A204.1 (cell line): ENCODE results near the gene ZBTB33.

Experiments
- FAIRE-seq: peaks from 2 replicates; lab custom pipeline; 2012; peaks lifted over from hg19 to GRCh38; lab: Jason Lieb, UNC

ZBTB33 gene, protein sequence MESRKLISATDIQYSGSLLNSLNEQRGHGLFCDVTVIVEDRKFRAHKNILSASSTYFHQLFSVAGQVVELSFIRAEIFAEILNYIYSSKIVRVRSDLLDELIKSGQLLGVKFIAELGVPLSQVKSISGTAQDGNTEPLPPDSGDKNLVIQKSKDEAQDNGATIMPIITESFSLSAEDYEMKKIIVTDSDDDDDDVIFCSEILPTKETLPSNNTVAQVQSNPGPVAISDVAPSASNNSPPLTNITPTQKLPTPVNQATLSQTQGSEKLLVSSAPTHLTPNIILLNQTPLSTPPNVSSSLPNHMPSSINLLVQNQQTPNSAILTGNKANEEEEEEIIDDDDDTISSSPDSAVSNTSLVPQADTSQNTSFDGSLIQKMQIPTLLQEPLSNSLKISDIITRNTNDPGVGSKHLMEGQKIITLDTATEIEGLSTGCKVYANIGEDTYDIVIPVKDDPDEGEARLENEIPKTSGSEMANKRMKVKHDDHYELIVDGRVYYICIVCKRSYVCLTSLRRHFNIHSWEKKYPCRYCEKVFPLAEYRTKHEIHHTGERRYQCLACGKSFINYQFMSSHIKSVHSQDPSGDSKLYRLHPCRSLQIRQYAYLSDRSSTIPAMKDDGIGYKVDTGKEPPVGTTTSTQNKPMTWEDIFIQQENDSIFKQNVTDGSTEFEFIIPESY

DNA sequence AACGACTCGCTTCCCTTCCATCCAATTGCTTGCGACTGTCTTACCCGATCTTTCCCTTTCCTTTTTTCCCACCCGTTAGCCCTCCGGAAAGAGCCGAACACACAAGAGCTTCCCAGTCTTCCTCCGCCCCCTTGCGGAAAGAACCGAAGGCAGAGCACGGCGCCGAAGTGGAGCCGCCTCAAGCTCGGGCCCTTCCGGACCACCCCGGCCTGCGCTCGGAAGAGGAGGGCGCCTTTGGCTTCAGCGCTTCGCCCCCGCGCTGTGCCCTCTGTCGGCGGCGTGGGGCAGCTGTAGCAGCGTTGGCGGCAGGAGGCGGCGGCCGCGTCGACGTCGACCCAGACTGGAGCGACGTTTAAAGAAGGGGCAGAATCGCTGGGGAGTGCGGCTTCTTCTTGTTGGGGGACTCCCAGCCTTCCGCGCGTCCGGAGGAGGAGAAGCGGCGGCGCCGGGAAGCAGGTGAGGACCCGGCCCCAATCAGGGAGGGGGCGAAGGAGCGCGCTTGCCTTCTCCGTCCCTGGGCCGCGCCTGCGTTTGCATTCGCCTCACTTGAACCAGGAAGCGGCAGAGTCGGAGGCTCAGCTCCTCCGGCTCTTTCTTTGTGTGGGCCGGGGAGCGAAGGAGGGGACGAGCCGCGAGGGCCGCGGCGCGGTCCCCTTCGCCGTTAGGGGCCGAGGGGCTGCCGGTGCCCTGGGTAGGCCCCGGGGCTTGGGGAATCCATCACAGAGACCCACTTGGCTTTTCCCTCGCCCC, at the start of gene ZBTB33:
ZBTB33 (plus strand) TSS at position 291 of the 750 bp plus-strand sequence. CDS start 2,604 bp downstream, outside the sequence.
- peak; percentile 91 for FAIRE-seq

DNA sequence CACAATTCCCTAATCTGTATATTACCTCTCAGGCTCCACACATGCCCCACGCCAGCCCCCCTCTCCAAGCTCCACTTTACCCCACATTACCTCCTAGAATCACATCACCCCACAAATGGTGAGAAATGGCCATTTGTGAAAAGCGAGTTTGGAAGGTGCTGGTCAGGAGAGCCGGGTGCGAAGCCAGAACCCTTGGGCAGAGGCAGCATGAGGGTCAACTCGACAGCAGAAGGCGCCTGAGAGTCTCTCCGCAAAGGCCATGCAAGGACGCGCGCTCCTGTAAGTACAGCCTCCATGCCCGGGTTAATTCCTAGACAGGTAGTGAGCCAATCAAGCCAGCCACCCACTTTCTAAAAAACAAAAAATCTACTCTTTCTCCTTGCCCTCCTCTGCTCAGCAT, 49.8 kb upstream of the ZBTB33 start:
- no peak for FAIRE-seq

DNA sequence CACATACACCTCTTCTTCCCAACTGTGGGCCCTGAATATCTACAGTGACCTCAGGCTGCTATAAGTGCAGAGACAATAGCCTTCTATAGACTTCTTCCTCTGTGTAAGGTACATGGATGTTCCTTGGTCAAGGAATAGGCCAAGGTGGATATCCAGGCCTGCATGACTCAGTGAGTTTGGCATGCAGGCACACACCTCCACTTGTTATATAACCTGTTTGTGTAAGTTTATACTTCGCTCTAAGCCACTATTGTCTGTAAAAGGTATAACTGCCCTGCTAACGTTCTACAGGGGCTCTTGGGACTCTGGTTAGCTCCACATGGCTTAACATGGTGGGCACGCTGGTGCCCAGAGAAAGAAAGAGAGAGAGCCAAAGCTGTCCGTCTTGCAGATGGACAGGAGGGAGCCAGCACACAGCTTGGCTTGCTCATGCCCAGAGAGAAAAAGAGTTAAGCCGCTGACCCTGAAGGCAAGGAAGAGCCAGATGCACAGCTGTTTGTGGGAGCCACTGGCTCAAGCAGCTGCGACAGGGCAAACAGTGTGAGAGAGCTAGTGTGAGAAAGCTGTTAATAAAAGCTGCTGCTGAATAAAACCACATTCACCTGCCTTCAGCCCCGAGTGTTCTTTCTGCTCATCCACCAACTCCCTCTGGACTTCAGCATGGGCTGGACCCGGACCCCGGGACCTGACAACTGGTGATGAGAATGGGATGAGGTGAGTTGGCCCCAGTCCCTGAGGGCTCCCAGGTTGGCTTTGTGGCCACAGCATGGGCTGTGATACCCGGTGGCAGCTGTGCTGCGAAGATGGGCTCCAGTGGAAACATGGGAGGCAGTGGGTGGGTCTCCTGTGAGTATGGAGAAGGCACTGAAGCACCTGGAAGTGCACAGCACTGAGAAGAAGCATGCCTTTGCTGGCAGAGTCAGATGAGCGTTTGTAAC, 44.5 kb upstream of the ZBTB33 start:
- no peak for FAIRE-seq

DNA sequence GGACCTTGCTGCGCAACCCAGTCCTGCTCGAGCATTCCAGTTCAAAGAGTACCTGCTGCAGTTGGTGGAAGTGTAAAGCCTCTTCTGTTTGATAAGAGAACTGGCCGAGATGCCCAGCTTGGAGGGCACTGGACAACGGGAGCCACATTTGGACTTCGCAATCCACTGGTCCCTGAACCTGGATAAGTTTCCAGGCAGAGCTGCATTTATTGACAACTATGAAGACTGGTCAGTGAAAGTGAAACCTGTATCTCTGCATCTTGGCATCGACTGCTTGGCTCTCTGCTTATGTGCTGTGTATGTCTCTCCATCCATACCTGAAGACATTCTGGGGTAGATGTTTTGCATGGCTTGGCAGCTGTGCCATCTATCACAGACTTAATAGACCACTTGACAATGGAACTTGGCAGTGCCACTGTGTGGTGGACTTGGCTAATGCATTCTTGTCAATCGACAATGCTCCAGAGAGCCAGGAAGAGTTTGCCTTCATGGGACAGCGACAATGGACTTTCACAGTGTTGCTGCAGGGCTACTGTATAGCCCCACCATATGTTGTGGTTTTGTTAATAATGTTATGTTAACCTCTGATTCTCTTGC, 43.5 kb upstream of the ZBTB33 start:
- FAIRE-seq: no peak

DNA sequence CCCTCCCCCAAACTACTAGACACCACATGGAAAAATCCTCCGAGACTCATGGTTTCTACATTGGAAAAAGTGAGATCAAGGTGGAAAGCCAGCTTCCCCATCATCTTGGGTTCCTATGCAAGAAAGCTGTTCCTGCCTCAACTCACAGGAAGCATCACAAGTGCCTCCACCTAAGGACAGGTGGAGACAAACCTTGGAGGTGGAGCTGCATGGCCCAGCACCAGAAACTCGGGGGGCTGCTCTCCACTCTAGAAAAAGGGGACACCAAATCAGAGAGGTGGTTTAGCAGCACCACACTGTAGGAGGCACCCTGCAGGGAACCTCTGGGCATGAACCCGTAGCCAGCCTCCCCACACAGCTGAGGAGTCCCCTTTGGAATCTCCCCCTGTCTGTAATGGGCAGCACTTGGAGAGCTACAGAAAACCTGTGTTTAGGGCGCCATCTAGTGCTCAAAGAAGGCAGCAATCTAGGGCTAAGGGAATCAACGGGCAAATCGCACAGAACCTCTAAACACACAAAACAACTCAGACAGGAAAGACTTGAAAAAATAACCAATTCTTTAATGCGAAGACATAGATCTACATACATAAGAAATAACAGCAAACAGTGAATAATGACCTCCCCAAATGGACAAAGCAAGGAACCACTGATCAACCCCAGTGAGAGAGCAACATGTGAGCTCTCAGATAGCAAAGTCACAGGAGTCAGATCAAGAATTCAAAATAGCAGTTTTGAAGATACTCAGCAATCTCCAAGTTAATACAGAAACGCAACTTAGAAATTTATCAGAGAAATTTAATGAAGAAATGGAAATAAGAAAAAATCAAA, 37.0 kb upstream of the ZBTB33 start:
- FAIRE-seq: peak; percentile 60

DNA sequence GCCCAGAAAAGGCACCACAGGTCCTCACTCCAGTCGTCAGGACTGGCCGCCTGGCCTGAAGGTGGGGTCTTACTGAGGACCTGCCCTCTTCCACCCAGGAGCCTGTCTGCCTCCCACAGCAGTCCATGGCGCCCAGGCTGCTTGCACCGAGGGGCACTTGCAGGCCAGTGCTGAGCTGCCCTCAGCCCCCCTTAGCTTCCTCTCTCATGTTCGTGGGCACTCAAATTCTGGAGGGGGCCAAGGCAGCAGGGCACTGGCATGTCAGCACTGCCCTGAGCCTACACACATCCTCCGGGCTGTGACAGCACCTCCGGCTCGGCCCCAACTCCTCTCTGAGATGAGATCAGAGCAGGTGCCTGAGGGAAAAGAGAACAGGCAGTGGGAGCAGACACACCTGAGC, 27.2 kb upstream of the ZBTB33 start:
- FAIRE-seq: no peak

DNA sequence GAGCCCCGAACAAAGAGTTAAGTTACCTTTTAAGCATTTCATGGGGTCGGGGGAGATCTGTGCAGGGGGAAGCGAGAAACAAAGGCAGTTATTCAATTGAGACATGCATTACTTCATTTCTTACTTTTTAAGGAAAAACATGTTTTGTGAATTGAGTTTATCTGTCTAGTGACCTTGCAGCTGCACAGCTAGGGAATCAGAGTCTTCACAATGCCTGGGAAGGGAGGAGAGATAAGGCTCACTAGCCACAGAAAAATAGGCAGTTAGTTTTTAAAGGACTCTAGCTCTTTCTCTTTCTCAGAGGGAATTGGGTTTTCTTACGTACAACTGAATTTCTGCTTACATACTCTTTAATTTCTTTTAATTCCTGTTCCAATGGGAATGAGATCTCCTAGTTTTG, 26.2 kb upstream of the ZBTB33 start:
- no peak for FAIRE-seq

DNA sequence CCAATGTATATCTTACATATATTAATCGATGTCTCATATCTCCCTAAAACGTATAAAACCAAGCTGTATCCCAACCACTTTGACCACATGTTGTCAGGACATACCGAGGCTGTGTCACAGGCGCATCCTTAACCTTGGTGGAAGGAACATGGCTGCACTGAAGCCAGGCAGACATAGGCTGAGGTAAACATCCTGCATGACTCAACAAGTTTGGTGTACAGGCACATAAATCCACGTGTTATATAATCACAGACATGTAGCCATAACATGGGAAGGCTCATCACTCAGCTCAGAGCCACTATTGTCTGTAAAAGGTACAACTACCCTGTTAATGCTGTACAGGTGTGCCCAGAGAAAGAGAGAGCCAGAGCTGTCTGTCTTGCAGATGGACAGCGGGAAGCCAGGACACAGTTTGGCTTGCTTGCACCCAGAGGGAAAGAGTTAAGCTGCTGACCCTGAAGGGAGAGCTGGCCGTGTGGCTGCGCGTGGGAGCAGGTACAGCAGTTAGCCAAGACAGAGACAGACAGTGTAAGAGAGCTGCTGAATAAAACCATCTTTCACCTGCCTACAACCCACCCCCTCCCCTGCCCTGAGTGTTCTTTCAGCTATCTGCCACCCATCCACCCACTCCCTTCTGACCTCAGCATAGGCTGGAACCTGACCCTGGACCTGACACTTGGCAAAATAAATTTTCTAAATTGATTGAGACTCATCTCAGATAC, 22.3 kb upstream of the ZBTB33 start:
- FAIRE-seq: no peak

DNA sequence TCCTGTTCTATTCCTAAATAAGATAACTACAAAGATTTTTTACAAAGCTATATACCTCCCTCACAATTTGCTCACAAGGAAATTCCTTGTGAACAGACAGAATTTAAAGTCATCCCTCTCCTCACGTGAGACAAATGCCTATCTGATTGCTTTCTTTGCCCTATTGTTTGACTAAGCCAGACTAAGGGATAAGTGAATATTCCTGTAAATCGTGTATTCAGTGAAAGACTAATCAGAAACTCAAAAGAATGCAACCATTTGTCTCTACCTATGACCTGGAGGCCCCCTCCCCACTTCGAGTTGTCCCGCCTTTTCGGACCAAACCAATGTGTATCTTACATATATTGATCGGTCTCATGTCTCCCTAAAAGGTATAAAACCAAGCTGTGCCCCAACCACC, 15.3 kb upstream of the ZBTB33 start:
- no peak for FAIRE-seq

DNA sequence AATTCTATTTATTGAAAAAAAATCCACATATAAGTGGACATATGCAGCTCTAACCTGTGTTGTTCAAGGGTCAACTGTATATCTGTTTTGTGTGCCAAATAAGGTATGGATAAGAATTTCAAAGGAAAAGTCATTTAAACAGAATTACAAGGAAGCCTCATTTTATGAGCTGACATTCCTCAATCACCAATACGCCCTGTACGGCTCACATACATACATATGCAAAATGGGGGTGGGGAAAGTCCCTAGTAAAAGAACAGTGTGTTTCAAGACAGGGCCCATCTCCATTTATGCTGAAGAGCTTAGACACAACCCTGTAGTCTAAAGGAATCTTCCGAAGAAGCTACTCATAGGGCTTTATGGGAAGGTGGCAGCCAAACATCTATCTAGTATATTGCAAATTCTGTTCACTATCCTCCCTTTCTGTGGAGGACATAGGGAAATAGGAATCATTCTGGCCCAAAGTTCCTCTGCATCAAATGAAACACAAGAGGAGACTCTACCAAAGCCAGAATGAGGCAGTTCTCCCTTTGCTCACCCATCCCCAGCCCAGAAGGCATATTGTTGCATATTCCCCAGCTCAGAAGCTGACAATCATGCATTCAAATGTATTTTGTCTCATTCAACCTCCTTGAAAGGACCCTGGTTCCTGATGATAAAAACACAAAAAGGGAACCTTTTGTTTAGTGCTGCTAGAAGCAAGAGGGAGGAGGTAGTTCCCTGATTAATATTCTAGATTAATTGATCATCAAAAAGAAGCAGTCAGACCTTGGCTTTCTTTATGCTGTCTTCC, 13.7 kb upstream of the ZBTB33 start:
- no peak for FAIRE-seq

DNA sequence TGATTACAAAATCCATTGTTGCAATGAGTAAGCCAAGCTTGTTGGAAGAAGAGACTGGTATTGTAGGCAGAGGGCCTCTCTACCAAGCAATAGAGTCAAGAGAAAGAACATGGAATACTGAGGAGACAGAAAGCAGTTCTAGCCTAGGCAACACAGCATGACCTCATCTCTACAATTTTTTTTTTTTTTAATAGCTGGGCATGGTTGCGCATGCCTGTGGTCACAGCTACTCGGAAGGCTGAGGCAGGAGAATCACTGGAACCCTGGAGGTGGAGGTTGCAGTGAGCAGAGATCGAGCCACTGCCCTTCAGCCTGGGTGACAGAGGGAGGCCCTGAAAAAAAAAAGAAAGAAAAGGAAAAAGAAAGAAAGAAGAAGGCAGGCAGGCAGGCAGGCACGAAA, 11.7 kb upstream of the ZBTB33 start:
- no peak for FAIRE-seq

DNA sequence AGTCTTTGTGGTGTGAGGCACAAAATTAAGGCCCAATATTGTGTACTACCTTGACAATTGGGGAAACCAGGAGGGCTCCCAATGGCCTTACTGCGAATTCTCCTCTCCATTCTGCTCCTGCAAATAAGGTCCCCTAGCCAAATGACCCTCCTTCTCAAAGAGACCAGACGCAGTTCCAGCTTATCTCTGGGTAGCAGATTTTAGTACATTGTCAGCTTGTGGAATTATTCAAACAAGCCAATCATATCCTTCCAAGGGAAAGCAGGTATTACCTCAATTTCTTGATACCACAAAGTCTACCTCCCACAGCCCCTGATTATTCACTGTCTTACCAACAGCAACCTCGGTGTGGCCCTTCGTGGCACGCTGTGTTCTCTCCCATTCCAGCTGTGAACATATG, 7.8 kb upstream of the ZBTB33 start:
- no peak for FAIRE-seq

DNA sequence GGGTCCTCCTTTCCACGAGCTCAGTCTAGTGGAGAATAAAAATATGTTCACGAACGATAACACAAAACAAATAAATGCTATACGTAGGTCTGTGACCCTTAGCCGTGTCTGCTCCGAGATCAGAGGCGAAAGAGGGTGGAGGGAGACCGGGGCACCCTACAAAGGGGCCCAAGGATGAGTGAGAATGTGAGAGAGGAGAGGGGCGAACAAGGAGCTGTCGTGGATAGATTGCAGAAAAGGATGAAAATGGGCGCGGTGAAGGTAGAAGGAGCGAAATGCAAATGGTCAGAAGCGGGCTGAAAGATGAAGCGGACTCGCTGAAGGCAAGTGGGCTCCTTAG, 6.2 kb upstream of the ZBTB33 start:
- no peak for FAIRE-seq

DNA sequence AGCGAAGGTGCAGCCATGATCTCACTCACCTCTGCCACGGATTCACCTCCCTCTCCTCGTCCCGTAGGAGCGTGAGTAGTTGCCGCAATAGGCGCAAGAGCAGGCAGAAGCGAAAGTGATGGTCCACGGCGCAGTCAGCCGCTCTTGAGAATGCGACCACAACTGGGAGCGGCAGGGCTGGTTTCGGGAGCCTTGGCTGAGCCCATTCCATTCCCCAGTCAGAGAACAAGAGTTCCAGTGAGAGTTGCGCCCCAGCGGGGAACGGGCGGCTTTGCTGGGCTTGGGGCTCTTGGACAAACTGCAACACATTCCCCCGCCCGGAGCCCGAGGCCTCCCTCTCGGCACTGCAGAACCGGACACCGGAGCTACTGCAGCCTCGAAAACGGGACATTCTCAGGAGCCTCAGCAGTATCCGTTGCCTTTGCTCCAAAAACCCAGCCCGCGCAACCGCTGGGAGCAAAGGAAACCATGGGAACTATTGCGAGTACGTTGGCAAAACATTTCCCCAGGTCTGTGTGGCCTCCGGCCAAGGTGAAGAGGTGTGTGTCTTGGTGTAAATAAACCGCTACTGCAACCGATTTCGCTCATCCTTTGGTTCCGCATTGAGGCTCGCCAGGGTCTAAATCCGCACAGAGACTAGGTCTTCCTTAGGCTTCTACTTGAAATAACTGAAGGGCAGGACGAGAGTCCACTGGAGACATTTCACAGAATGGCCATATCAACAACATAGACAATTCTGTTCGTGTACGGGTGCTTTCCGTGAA, 5.7 kb upstream of the ZBTB33 start:
- FAIRE-seq: no peak

DNA sequence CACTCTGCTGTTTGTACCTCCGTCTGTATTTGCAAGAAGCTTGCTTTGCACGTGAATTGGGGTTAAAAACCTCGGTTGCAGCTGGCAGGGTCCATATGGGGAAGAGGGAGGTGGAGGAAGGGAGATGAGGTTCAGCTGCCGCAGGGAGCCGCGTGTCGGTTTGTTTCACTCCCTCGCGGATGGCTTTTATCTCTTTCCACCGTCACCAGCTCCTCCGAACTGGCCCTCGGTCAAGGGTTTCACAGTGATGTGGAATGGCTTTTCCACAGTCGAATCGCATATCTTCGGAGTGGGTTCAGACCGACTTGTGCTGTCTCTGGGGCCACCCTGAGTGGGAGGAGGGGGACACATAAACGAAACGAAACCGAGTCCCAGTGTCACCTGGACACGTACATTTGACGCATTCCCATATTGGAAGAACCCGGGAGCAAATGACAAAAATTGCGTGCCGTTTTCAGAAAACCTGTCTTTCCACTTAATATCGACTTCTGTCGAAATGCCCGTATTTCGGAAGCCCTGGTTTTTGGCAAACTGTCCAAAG, 929 bp downstream of the ZBTB33 start:
- FAIRE-seq: no peak

DNA sequence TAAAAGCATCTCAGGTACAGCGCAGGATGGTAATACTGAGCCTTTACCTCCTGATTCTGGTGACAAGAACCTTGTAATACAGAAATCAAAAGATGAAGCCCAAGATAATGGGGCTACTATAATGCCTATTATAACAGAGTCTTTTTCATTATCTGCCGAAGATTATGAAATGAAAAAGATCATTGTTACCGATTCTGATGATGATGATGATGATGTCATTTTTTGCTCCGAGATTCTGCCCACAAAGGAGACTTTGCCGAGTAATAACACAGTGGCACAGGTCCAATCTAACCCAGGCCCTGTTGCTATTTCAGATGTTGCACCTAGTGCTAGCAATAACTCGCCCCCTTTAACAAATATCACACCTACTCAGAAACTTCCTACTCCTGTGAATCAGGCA, 3.2 kb downstream of the ZBTB33 start:
- FAIRE-seq: no peak

DNA sequence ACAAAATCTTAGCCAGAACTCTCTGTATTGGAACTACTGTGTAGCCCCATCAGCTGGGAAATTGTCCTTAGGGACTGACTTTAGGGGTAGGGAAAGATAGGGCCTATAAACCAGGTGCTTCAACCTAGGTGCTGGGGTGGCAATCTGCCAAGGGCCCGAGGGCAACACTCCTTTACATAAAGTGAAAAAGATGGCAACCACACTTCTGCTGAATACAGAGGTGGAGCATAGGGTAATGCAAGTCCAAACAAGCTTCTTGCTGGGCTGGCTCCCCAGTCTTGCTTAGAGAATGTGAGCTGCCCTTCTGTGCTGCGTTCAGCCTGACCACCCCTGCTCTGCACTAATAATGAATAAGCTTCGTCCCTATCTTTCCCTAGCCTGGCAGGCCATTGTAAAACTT, 9.8 kb downstream of the ZBTB33 start:
- no peak for FAIRE-seq
